ENCODE measurements around the gene SEMA4D.

SEMA4D gene

GRCh38 chr9:89466451-89467277 lies 31.2 kb downstream of the SEMA4D start:
- H3K4me3 ChIP-seq (ENCODE audit: low read depth in 1 of 2, low read length in 2 of 2), result no peak overlapping the region

GRCh38 chr9:89465726-89466308 lies 32.1 kb downstream of the SEMA4D start:
- Histone ChIP-seq H3K4me2 (ENCODE audit: insufficient read depth, low read length) (peak overlapping the region; percentile 12; the same call in 1 of the 2 replicates), H3K27ac (ENCODE audit: low read length) (peak overlapping the region; percentile 92), H3K79me2 (ENCODE audit: insufficient read depth, low read length) (peaks cover 99% of the 10 kb centered on the region), H3K36me3 (ENCODE audit: insufficient read depth, low read length) (peaks cover 56% of the 10 kb centered on the region), H3K9me3 (ENCODE audit: insufficient read depth, low read length, severe bottlenecking) (no peaks in the 10 kb centered on the region), H2AFZ (ENCODE audit: low read depth, low read length) (no peak overlapping the region), H3K4me1 (ENCODE audit: insufficient read depth, low read length) (peaks cover 79% of the 10 kb centered on the region), H4K20me1 (ENCODE audit: insufficient read depth, low read length) (peaks cover 85% of the 10 kb centered on the region), H3K27me3 (ENCODE audit: insufficient read depth, low read length, poor library complexity) (no peaks in the 10 kb centered on the region), H3K4me3 (ENCODE audit: low read depth in 1 of 2, low read length in 2 of 2) (no peak overlapping the region), H3K9ac (ENCODE audit: low read depth, low read length) (no peak overlapping the region)
- TF ChIP-seq CTCF (IDR thresholded peaks at IDR 0.05; ENCODE audit: borderline replicate concordance, extremely low read depth, low read length, poor library complexity, severe bottlenecking), result no peak
- TF ChIP-seq EZH2 (IDR thresholded peaks at IDR 0.05; ENCODE audit: borderline replicate concordance, low read depth, low read length, severe bottlenecking), result no peak
- DNase-seq (no peak), ATAC-seq (ENCODE audit: insufficient read depth, low read depth) (no peak)

More at GRCh38 chr9:89466451-89467277, 31.2 kb downstream of the SEMA4D start:
- Histone ChIP-seq H3K79me2 (ENCODE audit: insufficient read depth, low read length) (peaks cover 99% of the 10 kb centered on the region), H4K20me1 (ENCODE audit: insufficient read depth, low read length) (peaks cover 86% of the 10 kb centered on the region), H3K9me3 (ENCODE audit: insufficient read depth, low read length, severe bottlenecking) (no peaks in the 10 kb centered on the region), H3K4me1 (ENCODE audit: insufficient read depth, low read length) (peaks cover 87% of the 10 kb centered on the region), H3K9ac (ENCODE audit: low read depth, low read length) (no peak overlapping the region), H2AFZ (ENCODE audit: low read depth, low read length) (no peak overlapping the region), H3K4me2 (ENCODE audit: insufficient read depth, low read length) (no peak overlapping the region), H3K36me3 (ENCODE audit: insufficient read depth, low read length) (peaks cover 58% of the 10 kb centered on the region), H3K27ac (ENCODE audit: low read length) (peak overlapping the region; percentile 92), H3K27me3 (ENCODE audit: insufficient read depth, low read length, poor library complexity) (no peaks in the 10 kb centered on the region)
- ATAC-seq (ENCODE audit: insufficient read depth, low read depth) (no peak), DNase-seq (no peak)
- TF ChIP-seq EZH2 (IDR thresholded peaks at IDR 0.05; ENCODE audit: borderline replicate concordance, low read depth, low read length, severe bottlenecking) (no peak), CTCF (IDR thresholded peaks at IDR 0.05; ENCODE audit: borderline replicate concordance, extremely low read depth, low read length, poor library complexity, severe bottlenecking) (no peak)

GRCh38 chr9:89465001-89465451 lies 32.9 kb downstream of the SEMA4D start:
- no peaks in the 10 kb centered on the region for H3K9me3 ChIP-seq (ENCODE audit: insufficient read depth, low read length, severe bottlenecking)
- TF ChIP-seq EZH2 (IDR thresholded peaks at IDR 0.05; ENCODE audit: borderline replicate concordance, low read depth, low read length, severe bottlenecking), result no peak
- TF ChIP-seq CTCF (IDR thresholded peaks at IDR 0.05; ENCODE audit: borderline replicate concordance, extremely low read depth, low read length, poor library complexity, severe bottlenecking), result no peak
- H4K20me1 ChIP-seq (ENCODE audit: insufficient read depth, low read length), result peaks cover 85% of the 10 kb centered on the region
- ATAC-seq (ENCODE audit: insufficient read depth, low read depth) (peak; percentile 3; the same call in 1 of the 3 replicates), DNase-seq (no peak)
- peak overlapping the region; percentile 59 for H3K4me2 ChIP-seq (ENCODE audit: insufficient read depth, low read length)
- peaks cover 99% of the 10 kb centered on the region for H3K79me2 ChIP-seq (ENCODE audit: insufficient read depth, low read length)
- H3K36me3 ChIP-seq (ENCODE audit: insufficient read depth, low read length), result peaks cover 56% of the 10 kb centered on the region
- peak overlapping the region; percentile 51 for H3K9ac ChIP-seq (ENCODE audit: low read depth, low read length)
- H3K4me1 ChIP-seq (ENCODE audit: insufficient read depth, low read length), result peaks cover 71% of the 10 kb centered on the region
- peak overlapping the region; percentile 92 for H3K27ac ChIP-seq (ENCODE audit: low read length)
- no peak overlapping the region for H3K4me3 ChIP-seq (ENCODE audit: low read depth in 1 of 2, low read length in 2 of 2)
- H3K27me3 ChIP-seq (ENCODE audit: insufficient read depth, low read length, poor library complexity), result no peaks in the 10 kb centered on the region
- H2AFZ ChIP-seq (ENCODE audit: low read depth, low read length), result no peak overlapping the region
